Spleen (tissue), 11 donors: ENCODE measurements around the gene GRAMD1B. TPM values are rescaled to one million over a fixed set of nuclear protein-coding genes. Genes with fewer than 3 reads are reported as not detected.

Source experiments
- DNase-seq: peaks from one replicate; pipeline ENCODE4 v3.0.0-alpha.2; 2020
- H3K27ac ChIP-seq, 8 donors: fragments of 200-600 bp; sonication (generic) in 7 of 8; 1 replicate in 4 of 8; 2 replicates in 4 of 8; pipeline versions ENCODE4 v1.5.0 to v1.8.0; 2016 to 2021; ENCODE audit warnings: inconsistent platforms in 4 of 8, mild to moderate bottlenecking in 4 of 8, moderate library complexity in 1 of 8
- H3K27me3 ChIP-seq, 7 donors: fragments of 200-600 bp; sonication (generic) in 6 of 7; replicated peaks in 1 of 7; 1 replicate in 4 of 7; 2 replicates in 3 of 7; pipeline versions ENCODE4 v1.5.0 to v1.8.0; 2016 to 2021; ENCODE audit warnings: inconsistent platforms in 3 of 7, mild to moderate bottlenecking in 1 of 7
- H3K36me3 ChIP-seq, 6 donors: fragments of 200-600 bp; sonication (generic) in 5 of 6; 1 replicate in 4 of 6; 2 replicates in 2 of 6; pipeline versions ENCODE4 v1.5.0 to v1.8.0; 2016 to 2021; ENCODE audit warnings: inconsistent platforms in 2 of 6
- H3K4me1 ChIP-seq, 6 donors: fragments of 200-600 bp; sonication (generic) in 5 of 6; 1 replicate in 3 of 6; 2 replicates in 3 of 6; pipeline versions ENCODE4 v1.5.0 to v1.8.0; 2016 to 2021; ENCODE audit warnings: inconsistent platforms in 3 of 6
- H3K4me3 ChIP-seq, 8 donors: fragments of 200-600 bp; sonication (generic) in 7 of 8; 1 replicate in 4 of 8; 2 replicates in 4 of 8; pipeline versions ENCODE4 v1.5.0 to v1.8.0; 2016 to 2021; ENCODE audit warnings: inconsistent platforms in 4 of 8, mild to moderate bottlenecking in 4 of 8, moderate library complexity in 2 of 8
- H3K9me3 ChIP-seq, 8 donors: fragments of 200-600 bp; sonication (generic) in 7 of 8; 1 replicate in 4 of 8; 2 replicates in 4 of 8; pipeline versions ENCODE4 v1.5.0 to v1.8.0; 2016 to 2021; ENCODE audit warnings: inconsistent platforms in 4 of 8
- CTCF ChIP-seq, 11 experiments: fragments of 200-600 bp in 7 of 11; fragments of 450-650 bp in 4 of 11; sonication (generic) in 4 of 11; IDR thresholded peaks in 8 of 11; conservative IDR thresholded peaks in 3 of 11; 1 replicate in 7 of 11; 2 replicates in 4 of 11; pipeline versions ENCODE4 v1.4.0 to v1.8.0; 2016 to 2021; ENCODE audit warnings: antibody characterized with exemption in 11 of 11, inconsistent platforms in 4 of 11, mild to moderate bottlenecking in 1 of 11
- POLR2A ChIP-seq, 3 donors: fragments of 450-650 bp; IDR thresholded peaks; one replicate each; pipeline ENCODE4 v1.5.1; 2017; ENCODE audit warnings: antibody characterized with exemption in 3 of 3, mild to moderate bottlenecking in 1 of 3
- POLR2AphosphoS5 ChIP-seq, 3 donors: sonication (generic); formaldehyde crosslinking; IDR thresholded peaks; one replicate each; pipeline ENCODE4 v1.5.1; 2017; ENCODE audit warnings: antibody characterized with exemption in 3 of 3
- WGBS, 5 donors: extraction: QIAGEN DNeasy Blood & Tissue Kit in 3 of 5; methylation state at CpG; one replicate each; pipeline versions ENCODE4 v1.1.5 to v1.1.7; 2013 to 2018; 5-methylcytosine and 5-hydroxymethylcytosine counted together
- intact Hi-C: fragments of 100-400 bp; cut with DNase I; formaldehyde crosslinking; loops from one replicate; pipeline ENCODE4 v1.15.0; 2023; ENCODE audit warnings: low total_unique reads
- polyA plus RNA-seq, 3 donors: library from polyadenylated mRNA; stranded (reverse); fragments of 200-250 nt; gene quantifications; one replicate each; pipeline ENCODE4 v1.2.1, GENCODE V29; 2013
- total RNA-seq, 7 donors: library from RNA; depleted of rRNA in 3 of 7; stranded (reverse); fragments of >200 nt in 3 of 7; fragmentation: NEBNext Ultra II Directional in 4 of 7; extraction: Animal tissue kit (Norgen Biotek cat#: 25700) in 4 of 7; gene quantifications; one replicate each; pipeline versions ENCODE4 v1.1.0 to v1.2.1, GENCODE V29; 2016 to 2021
- donor health status: healthy with polysubstance abuse.
- donor health status: DM: no; HTN: no; CAD: no; lungs with moderate emphysema.
- donor health status: DM: no; HTN: no; CAD: no.
- donor health status: Bipolar disorder and iron deficiency.
- donor health status: healthy.
- donor health status: DM: no; HTN: no; CAD: no.
- donor health status: DM: yes; HTN: yes; CAD: no.

GRAMD1B gene
- total and polyA plus RNA-seq, 10 donors: 1.7 to 15.6 (median 7.5) TPM

- Histone ChIP-seq H3K27ac (no peak overlapping the region), H3K27me3 (peaks cover 0 to 1% (median 0%) of the 10 kb centered on the region in 7 donors), H3K4me1 (peaks cover 0 to 25% (median 0%) of the 10 kb centered on the region in 6 donors), H3K9me3 (no peaks in the 10 kb centered on the region), H3K4me3 (no peak overlapping the region), H3K36me3 (no peaks in the 10 kb centered on the region)
- intact Hi-C loops: no loop called here
- 79 to 87% (median 83%) methylated on average over 9 of the region's 9 CpGs for WGBS, 5 donors
- DNase-seq: no peak
- no peak for TF ChIP-seq POLR2A (IDR thresholded peaks at IDR 0.05)
- TF ChIP-seq POLR2AphosphoS5 (IDR thresholded peaks at IDR 0.05): no peak
- TF ChIP-seq CTCF (IDR thresholded peaks at IDR 0.05 in 8 of 11, conservative IDR thresholded peaks at IDR 0.05 in 3 of 11): no peak
Measured at GRCh38 chr11:123437236-123437979, 7.3 kb downstream of the GRAMD1B start.

- H3K9me3 ChIP-seq: no peaks in the 10 kb centered on the region
- H3K36me3 ChIP-seq: no peaks in the 10 kb centered on the region
- peaks cover 0 to 25% (median 0%) of the 10 kb centered on the region in 6 donors for H3K4me1 ChIP-seq
- no peak for DNase-seq
- H3K27me3 ChIP-seq: no peaks in the 10 kb centered on the region
- no peak overlapping the region for H3K27ac ChIP-seq
- intact Hi-C loops: no loop called here
- TF ChIP-seq POLR2A (IDR thresholded peaks at IDR 0.05) (no peak), CTCF (IDR thresholded peaks at IDR 0.05 in 8 of 11, conservative IDR thresholded peaks at IDR 0.05 in 3 of 11) (no peak), POLR2AphosphoS5 (IDR thresholded peaks at IDR 0.05) (no peak)
- WGBS, 5 donors: 47 to 67% (median 64%) methylated on average over 7 of the region's 7 CpGs
- H3K4me3 ChIP-seq: no peak overlapping the region
Measured at GRCh38 chr11:123438131-123438627, 8.1 kb downstream of the GRAMD1B start.

GRCh38 chr11:123439616-123440015 is 9.5 kb downstream of the GRAMD1B start:
- H3K27ac ChIP-seq: no peak overlapping the region
- WGBS, 5 donors: 63 to 92% (median 78%) methylated on average over 4 of the region's 4 CpGs
- H3K27me3 ChIP-seq: no peaks in the 10 kb centered on the region
- DNase-seq: no peak
- no peaks in the 10 kb centered on the region for H3K9me3 ChIP-seq
- intact Hi-C loops: no loop called here
- no peaks in the 10 kb centered on the region for H3K36me3 ChIP-seq
- peaks cover 0 to 24% (median 0%) of the 10 kb centered on the region in 6 donors for H3K4me1 ChIP-seq
- TF ChIP-seq CTCF (IDR thresholded peaks at IDR 0.05 in 8 of 11, conservative IDR thresholded peaks at IDR 0.05 in 3 of 11): no peak
- TF ChIP-seq POLR2A (IDR thresholded peaks at IDR 0.05): no peak
- no peak for TF ChIP-seq POLR2AphosphoS5 (IDR thresholded peaks at IDR 0.05)
- no peak overlapping the region for H3K4me3 ChIP-seq

GRCh38 chr11:123441161-123441560 is 11.1 kb downstream of the GRAMD1B start:
- no peak overlapping the region for H3K27ac ChIP-seq
- no peak for TF ChIP-seq CTCF (IDR thresholded peaks at IDR 0.05 in 8 of 11, conservative IDR thresholded peaks at IDR 0.05 in 3 of 11)
- no peak for TF ChIP-seq POLR2A (IDR thresholded peaks at IDR 0.05)
- TF ChIP-seq POLR2AphosphoS5 (IDR thresholded peaks at IDR 0.05): no peak

More at GRCh38 chr11:123441161-123441560, 11.1 kb downstream of the GRAMD1B start:
- WGBS, 5 donors: 86 to 92% (median 91%) methylated on average over 5 of the region's 5 CpGs
- H3K4me3 ChIP-seq: no peak overlapping the region
- intact Hi-C loops: no loop called here
- H3K4me1 ChIP-seq: peaks cover 0 to 15% (median 0%) of the 10 kb centered on the region in 6 donors
- no peaks in the 10 kb centered on the region for H3K9me3 ChIP-seq
- no peaks in the 10 kb centered on the region for H3K36me3 ChIP-seq
- no peaks in the 10 kb centered on the region for H3K27me3 ChIP-seq
- DNase-seq: no peak
